GM10248 (cell line): Measurements from ENCODE around the gene BPIFB4.
"Not testable (repeated sequence)": the region's sequence is repeated elsewhere in the genome, so short reads cannot be mapped to it uniquely, and the experiment has no call there.

Source experiments
- CTCF ChIA-PET: fragments of 300-600 bp; sonication (Branson Sonifier 250); formaldehyde crosslinking; extraction: SDS; loops from one replicate; lab custom pipeline; 2021; ENCODE audit warnings: antibody characterized with exemption; lab: Yijun Ruan, JAX
- POLR2A ChIA-PET: fragments of 350-650 bp; sonication (Branson Sonifier 250); formaldehyde crosslinking; extraction: SDS; loops from one replicate; lab custom pipeline; 2020; ENCODE audit warnings: antibody characterized with exemption; lab: Yijun Ruan, JAX
- DNase-seq: peaks from one replicate; pipeline ENCODE4 v3.0.0; 2012; ENCODE audit errors: extremely low spot score
- CTCF ChIP-seq: IDR thresholded peaks from 2 replicates; pipeline ENCODE4 v1.5.1; 2012; ENCODE audit warnings: mild to moderate bottlenecking, low read depth; ENCODE audit errors: extremely low read depth, missing control alignments, control extremely low read depth

The BPIFB4 gene

GRCh38 chr20:33043731-33044181 is 35.7 kb upstream of the BPIFB4 start:
- ChIA-PET CTCF (no interaction called here), POLR2A (no interaction called here)
- no peak for TF ChIP-seq CTCF
- DNase-seq = no peak

GRCh38 chr20:33045129-33045721 is 34.2 kb upstream of the BPIFB4 start:
- POLR2A ChIA-PET, CTCF ChIA-PET, DNase-seq: not testable (repeated sequence)

- TF ChIP-seq CTCF = no peak
- POLR2A ChIA-PET = no interaction called here
- DNase-seq = no peak
- CTCF ChIA-PET = no interaction called here
Measured at GRCh38 chr20:33046412-33046811, 33.0 kb upstream of the BPIFB4 start.

GRCh38 chr20:33051333-33051732 is 28.1 kb upstream of the BPIFB4 start:
- no peak for DNase-seq
- ChIA-PET CTCF (no interaction called here), POLR2A (no interaction called here)
- no peak for TF ChIP-seq CTCF

GRCh38 chr20:33053291-33054106 is 25.9 kb upstream of the BPIFB4 start, which contains the start of gene BPIFB3:
Gene BPIFB3, plus strand, starts transcription at chr20:33053903. Its CDS starts 1,533 bp downstream, at chr20:33055436.
- DNase-seq = no peak
- POLR2A ChIA-PET = no interaction called here
- TF ChIP-seq CTCF = no peak
- CTCF ChIA-PET = no interaction called here

GRCh38 chr20:33054381-33054780 is 25.1 kb upstream of the BPIFB4 start:
- no peak for TF ChIP-seq CTCF
- DNase-seq = no peak
- ChIA-PET CTCF (interaction anchor here (0.7 kb wide), 1 partner anchor 22 kb away, joined by 3 read pairs; no protein-coding TSS in a partner anchor), POLR2A (no interaction called here)

- CTCF ChIA-PET = interaction anchor here (0.7 kb wide), 1 partner anchor 23 kb away, joined by 3 read pairs; no protein-coding TSS in a partner anchor
- no peak for TF ChIP-seq CTCF
- POLR2A ChIA-PET = no interaction called here
- DNase-seq = no peak
Measured at GRCh38 chr20:33054791-33055190, 24.7 kb upstream of the BPIFB4 start.
